Cerebellar cortex (tissue), 1 donor: ENCODE measurements around the gene MPZL2.
A peak's percentile ranks its signal among the peaks of the same experiment; 100 is the strongest.
"Not testable (repeated sequence)": the region's sequence is repeated elsewhere in the genome, so short reads cannot be mapped to it uniquely, and the experiment has no call there.

Experiments
- DNase-seq: peaks from one replicate; pipeline ENCODE4 v3.0.0-alpha.2; 2015; ENCODE audit warnings: low spot score

The MPZL2 gene

GRCh38 chr11:118263695-118264568 lies at the start of gene MPZL2:
Gene MPZL2 (minus strand): TSS chr11:118264297. CDS start chr11:118264153, 144 bp downstream.
- DNase-seq = no peak

GRCh38 chr11:118313242-118313641 lies 49.1 kb upstream of the MPZL2 start:
- DNase-seq = no peak

GRCh38 chr11:118312328-118312727 lies 48.2 kb upstream of the MPZL2 start:
- no peak for DNase-seq

GRCh38 chr11:118311518-118311917 lies 47.4 kb upstream of the MPZL2 start:
- no peak for DNase-seq

- no peak for DNase-seq
These were observed 46.8 kb upstream of the MPZL2 start for GRCh38 chr11:118310781-118311485.

GRCh38 chr11:118310271-118310670 lies 46.2 kb upstream of the MPZL2 start:
- no peak for DNase-seq

GRCh38 chr11:118308995-118309528 lies 45.0 kb upstream of the MPZL2 start:
- not testable (repeated sequence) for DNase-seq

GRCh38 chr11:118306556-118306955 lies 42.5 kb upstream of the MPZL2 start:
- DNase-seq = no peak

- DNase-seq = no peak
These were observed 41.6 kb upstream of the MPZL2 start for GRCh38 chr11:118305726-118306125.

GRCh38 chr11:118304568-118305248 lies 40.6 kb upstream of the MPZL2 start, which contains the start of gene CD3E:
Gene CD3E (plus strand): TSS chr11:118304730. CDS start chr11:118304953, 223 bp downstream.
- no peak for DNase-seq

- DNase-seq = no peak
These were observed 40.1 kb upstream of the MPZL2 start for GRCh38 chr11:118304227-118304567.

- DNase-seq = no peak
These were observed 37.6 kb upstream of the MPZL2 start for GRCh38 chr11:118301600-118302195.

- peak; percentile 47 for DNase-seq
These were observed 31.8 kb upstream of the MPZL2 start for GRCh38 chr11:118295815-118296454.

- DNase-seq = no peak
These were observed 31.1 kb upstream of the MPZL2 start for GRCh38 chr11:118295199-118295598.

- no peak for DNase-seq
These were observed 30.0 kb upstream of the MPZL2 start for GRCh38 chr11:118294053-118294452.

- DNase-seq = no peak
These were observed 27.5 kb upstream of the MPZL2 start for GRCh38 chr11:118291477-118292135.

- peak; percentile 31 for DNase-seq
These were observed 26.8 kb upstream of the MPZL2 start for GRCh38 chr11:118290923-118291322.

- DNase-seq = no peak
These were observed 25.3 kb upstream of the MPZL2 start for GRCh38 chr11:118289401-118289800.

GRCh38 chr11:118287006-118287405 lies 22.9 kb upstream of the MPZL2 start:
- no peak for DNase-seq

GRCh38 chr11:118286545-118286944 lies 22.4 kb upstream of the MPZL2 start:
- no peak for DNase-seq
